Neutrophil (primary cell): ENCODE results near the gene C11orf52.

Experiments used
- H3K27ac ChIP-seq: fragments of 200-600 bp; sonication (generic); 2 replicates; pipeline ENCODE4 v1.5.1; 2016; ENCODE audit warnings: mild to moderate bottlenecking, moderate library complexity
- H3K27me3 ChIP-seq: fragments of 200-600 bp; sonication (generic); 2 replicates; pipeline ENCODE4 v1.6.0; 2016; ENCODE audit warnings: mild to moderate bottlenecking
- H3K36me3 ChIP-seq: fragments of 200-600 bp; sonication (generic); 2 replicates; pipeline ENCODE4 v1.5.1; 2017
- H3K4me1 ChIP-seq, 2 experiments: fragments of 200-600 bp in 1 of 2; sonication (generic) in 1 of 2; 1 replicate in 1 of 2; 2 replicates in 1 of 2; pipeline versions ENCODE4 v1.5.1 to v1.6.1; 2013 to 2016; ENCODE audit warnings: low read depth in 1 of 2, low read length in 1 of 2, mild to moderate bottlenecking in 1 of 2, moderate library complexity in 1 of 2; ENCODE audit not compliant: control insufficient read depth in 1 of 2, insufficient read depth in 1 of 2
- H3K4me3 ChIP-seq, 2 experiments: fragments of 200-600 bp in 1 of 2; sonication (generic) in 1 of 2; 1 replicate in 1 of 2; 2 replicates in 1 of 2; pipeline ENCODE4 v1.5.1; 2013 to 2016; ENCODE audit warnings: low read depth in 1 of 2, low read length in 1 of 2, mild to moderate bottlenecking in 1 of 2, moderate library complexity in 1 of 2
- H3K9me3 ChIP-seq: fragments of 200-600 bp; sonication (generic); 2 replicates; pipeline ENCODE4 v1.5.1; 2016
- TF ChIP-seq, protein P1 (sequence below): fragments of 200-600 bp; sonication (generic); IDR thresholded peaks from 2 replicates; pipeline ENCODE4 v1.5.1; 2016; ENCODE audit warnings: antibody characterized with exemption

C11orf52 gene

GRCh38 chr11:111916768-111917167 is 1.9 kb upstream of the C11orf52 start:
- Histone ChIP-seq H3K9me3 (no peaks in the 10 kb centered on the region), H3K27ac (no peak overlapping the region), H3K27me3 (peaks cover 48% of the 10 kb centered on the region), H3K4me1 (no peaks in the 10 kb centered on the region), H3K36me3 (no peaks in the 10 kb centered on the region), H3K4me3 (no peak overlapping the region)
- TF ChIP-seq, protein P1, sequence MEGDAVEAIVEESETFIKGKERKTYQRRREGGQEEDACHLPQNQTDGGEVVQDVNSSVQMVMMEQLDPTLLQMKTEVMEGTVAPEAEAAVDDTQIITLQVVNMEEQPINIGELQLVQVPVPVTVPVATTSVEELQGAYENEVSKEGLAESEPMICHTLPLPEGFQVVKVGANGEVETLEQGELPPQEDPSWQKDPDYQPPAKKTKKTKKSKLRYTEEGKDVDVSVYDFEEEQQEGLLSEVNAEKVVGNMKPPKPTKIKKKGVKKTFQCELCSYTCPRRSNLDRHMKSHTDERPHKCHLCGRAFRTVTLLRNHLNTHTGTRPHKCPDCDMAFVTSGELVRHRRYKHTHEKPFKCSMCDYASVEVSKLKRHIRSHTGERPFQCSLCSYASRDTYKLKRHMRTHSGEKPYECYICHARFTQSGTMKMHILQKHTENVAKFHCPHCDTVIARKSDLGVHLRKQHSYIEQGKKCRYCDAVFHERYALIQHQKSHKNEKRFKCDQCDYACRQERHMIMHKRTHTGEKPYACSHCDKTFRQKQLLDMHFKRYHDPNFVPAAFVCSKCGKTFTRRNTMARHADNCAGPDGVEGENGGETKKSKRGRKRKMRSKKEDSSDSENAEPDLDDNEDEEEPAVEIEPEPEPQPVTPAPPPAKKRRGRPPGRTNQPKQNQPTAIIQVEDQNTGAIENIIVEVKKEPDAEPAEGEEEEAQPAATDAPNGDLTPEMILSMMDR: no peak

DNA sequence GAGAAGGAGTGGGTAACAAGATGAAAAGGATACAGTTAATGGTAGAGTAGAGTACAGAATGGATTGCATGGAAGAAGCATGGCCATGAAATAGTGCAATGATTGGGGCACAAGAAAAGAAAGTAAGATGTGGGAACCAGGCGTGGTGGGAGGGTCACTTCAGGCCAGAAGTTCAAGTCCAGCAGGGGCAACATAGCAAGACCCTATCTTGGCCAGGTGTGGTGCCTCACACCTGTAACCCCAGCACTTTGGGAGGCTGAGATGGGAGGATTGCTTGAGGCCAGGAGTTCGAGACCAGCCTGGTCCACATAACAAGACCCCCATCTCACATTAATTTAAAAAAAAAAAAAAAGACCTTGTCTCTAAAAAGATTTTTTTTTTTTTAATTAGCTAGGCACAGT is 1.4 kb upstream of the C11orf52 start:
- H3K27ac ChIP-seq: no peak overlapping the region
- H3K36me3 ChIP-seq: no peaks in the 10 kb centered on the region
- TF ChIP-seq, protein P1: no peak
- H3K4me3 ChIP-seq: no peak overlapping the region
- H3K27me3 ChIP-seq: peaks cover 43% of the 10 kb centered on the region
- H3K4me1 ChIP-seq: no peaks in the 10 kb centered on the region
- H3K9me3 ChIP-seq: no peaks in the 10 kb centered on the region

- Histone ChIP-seq H3K27me3 (peaks cover 38% of the 10 kb centered on the region), H3K27ac (no peak overlapping the region), H3K4me1 (no peaks in the 10 kb centered on the region), H3K9me3 (no peaks in the 10 kb centered on the region), H3K36me3 (no peaks in the 10 kb centered on the region), H3K4me3 (no peak overlapping the region)
- TF ChIP-seq, protein P1: no peak
These were observed 925 bp upstream of the C11orf52 start for GRCh38 chr11:111917788-111918187.

- Histone ChIP-seq H3K27me3 (peaks cover 7% of the 10 kb centered on the region), H3K4me3 (no peak overlapping the region), H3K4me1 (no peaks in the 10 kb centered on the region), H3K9me3 (no peaks in the 10 kb centered on the region), H3K27ac (no peak overlapping the region), H3K36me3 (no peaks in the 10 kb centered on the region)
- TF ChIP-seq, protein P1: no peak
These were observed 2.2 kb downstream of the C11orf52 start for GRCh38 chr11:111920908-111921307.

DNA sequence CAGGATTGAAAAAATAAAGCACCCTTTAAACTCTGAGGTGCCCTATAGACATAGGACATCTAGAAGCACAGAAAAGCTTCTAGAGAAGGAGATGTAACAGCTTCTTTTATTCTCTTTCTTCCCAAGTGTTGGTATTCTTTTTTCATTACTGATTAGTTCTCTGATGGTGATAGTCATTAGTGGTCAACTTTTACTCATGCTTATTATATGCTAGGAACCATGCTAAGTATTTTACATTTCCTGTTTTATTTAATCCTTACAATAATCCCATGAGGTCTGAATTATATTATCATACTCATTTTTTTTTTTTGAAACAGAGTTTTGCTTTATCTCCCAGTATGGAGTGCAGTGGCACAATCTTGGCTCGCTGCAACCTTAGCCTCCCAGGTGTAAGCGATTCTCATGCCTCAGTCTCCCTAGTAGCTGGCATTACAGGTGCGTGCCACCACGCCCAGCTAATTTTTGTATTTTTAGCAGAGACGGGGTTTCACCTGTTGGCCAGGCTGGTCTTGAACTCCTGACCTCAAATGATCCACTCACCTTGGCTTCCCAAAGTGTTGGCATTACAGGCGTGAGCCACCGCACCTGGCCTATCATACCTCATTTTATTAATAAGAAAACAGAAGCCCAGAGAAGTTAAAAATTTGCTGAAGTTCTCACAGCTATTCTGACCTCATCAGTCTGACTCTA is 3.0 kb downstream of the C11orf52 start:
- no peak overlapping the region for H3K27ac ChIP-seq
- H3K4me3 ChIP-seq: no peak overlapping the region
- H3K9me3 ChIP-seq: no peaks in the 10 kb centered on the region
- no peaks in the 10 kb centered on the region for H3K27me3 ChIP-seq
- H3K36me3 ChIP-seq: no peaks in the 10 kb centered on the region
- H3K4me1 ChIP-seq: peaks cover 6% of the 10 kb centered on the region in 2 experiments
- TF ChIP-seq, protein P1: no peak
